ENCODE results near the gene ASCL4.

GRCh38 chr12:107801150-107801549 lies 26.6 kb downstream of the ASCL4 start:
- TF ChIP-seq CTCF (IDR thresholded peaks at IDR 0.05) = no peak
- TF ChIP-seq POLR2A (IDR thresholded peaks at IDR 0.05) = no peak

Measured in right lobe of liver (tissue), 4 donors.